ENCODE data around the gene DEDD2.

Gene DEDD2

GRCh38 chr19:42169486-42170413, 47.7 kb downstream of the DEDD2 start:
- DNase-seq = no peak

DNA sequence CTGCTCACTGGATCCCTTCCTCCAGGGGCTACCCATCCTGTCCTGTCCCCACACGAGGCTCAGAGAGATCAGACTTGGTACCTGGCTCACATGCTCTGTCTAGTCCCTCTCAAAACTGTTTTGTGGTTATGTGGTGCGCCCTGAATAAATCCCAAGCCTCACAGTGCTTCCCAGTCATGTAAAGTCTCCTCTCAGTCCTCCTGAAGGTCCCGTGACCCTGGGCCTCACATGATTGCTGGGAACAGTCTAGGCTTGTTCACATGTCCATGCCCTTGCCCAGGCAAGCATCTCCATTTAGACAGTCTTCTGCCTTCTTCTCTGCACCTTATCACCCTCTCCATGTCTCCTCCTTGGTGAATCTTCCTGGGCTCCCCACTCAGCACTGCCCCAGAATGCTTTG, 49.3 kb downstream of the DEDD2 start:
- no peak for DNase-seq

DNA sequence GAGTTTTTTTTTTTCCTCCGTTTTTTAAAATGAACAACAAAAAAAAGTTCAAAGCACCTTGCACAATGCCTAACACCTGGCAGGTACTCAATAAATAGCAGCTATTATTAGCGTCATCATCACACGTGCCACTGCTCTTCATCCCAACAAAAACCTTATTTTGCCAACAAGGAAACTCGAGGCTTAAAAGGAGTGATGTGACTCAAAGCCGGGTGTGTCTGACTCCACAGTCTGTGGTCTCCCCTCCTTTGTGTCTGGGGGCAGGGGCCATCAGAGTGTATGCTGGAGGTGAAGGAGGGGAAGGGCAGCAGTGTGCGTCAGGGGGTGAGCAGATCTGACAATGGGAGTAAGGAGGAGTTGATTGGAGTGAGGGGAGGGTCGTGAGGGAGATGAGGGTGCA, 51.2 kb downstream of the DEDD2 start:
- DNase-seq = no peak

GRCh38 chr19:42165146-42165545, 52.3 kb downstream of the DEDD2 start:
- DNase-seq = no peak

DNA sequence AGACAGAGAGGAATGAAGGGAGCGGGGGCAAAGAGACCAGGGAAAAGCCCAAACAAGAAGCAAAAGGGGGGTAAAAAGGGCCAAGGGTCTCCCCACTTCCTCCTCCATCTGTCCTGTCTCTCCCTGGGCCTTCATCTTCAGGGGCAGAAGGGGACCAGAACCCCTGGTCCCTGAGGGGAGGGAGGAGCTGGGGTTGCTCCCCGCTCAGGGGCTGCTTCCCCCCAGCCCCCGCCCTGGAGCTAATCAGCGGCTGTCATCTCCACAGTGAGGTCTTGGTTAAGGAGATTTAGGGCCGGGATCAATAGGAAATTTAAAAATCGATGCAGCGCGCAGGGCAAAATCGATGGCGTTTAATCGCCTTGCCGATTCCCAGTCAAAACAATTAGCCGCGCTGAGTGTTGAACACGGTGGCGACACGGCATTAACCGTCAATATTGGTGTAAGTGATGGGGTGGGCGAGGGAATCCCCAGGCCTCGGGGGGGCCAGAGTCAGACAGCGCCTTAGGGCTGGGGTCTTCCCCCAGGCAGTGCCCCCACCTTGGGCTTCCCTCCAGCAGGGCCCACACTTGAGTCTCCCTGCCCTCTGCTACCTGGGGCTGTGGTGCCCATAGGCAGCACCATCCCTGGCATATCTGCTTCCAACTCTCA, 55.7 kb downstream of the DEDD2 start:
- DNase-seq = no peak

DNA sequence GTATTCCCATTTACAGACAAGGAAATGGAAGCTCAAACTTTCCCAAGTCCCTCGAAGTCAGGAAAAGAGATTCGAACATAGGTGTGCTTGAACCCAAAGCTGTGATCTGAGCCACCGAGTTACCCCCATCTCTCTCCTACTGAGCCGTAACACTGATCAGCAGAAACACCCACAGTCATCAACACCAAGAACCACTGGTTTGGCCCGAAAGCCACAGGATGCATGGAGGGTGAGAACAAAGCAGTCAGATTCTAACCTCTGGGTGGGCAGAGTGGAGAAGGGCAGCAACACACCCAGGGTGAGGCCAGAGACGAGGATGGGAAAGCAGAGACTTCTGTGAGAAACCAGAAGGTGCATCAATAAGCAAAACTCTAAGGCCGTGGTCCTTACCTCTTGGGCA, 57.5 kb downstream of the DEDD2 start:
- no peak for DNase-seq

GRCh38 chr19:42158926-42159325, 58.6 kb downstream of the DEDD2 start:
- no peak for DNase-seq

DNA sequence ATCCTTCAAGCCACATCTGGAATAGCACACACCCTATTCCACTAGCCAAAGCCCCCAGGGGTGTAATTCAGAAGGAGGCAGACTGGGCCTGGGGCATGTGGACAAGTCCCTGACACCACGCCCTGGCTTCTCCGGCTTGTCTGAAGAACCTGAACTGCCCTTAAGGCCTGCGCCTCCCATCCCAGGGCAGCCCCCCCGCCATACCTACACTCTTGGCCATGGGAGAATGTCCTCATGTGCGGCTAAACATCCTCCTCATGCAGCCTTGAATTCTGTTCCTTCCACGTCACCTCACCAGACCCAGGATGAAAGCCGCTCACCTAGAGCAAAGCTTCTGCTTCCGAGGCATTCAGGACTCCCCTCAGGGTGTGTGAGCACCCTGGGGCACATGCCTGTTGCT, 60.9 kb downstream of the DEDD2 start:
- DNase-seq = no peak

DNA sequence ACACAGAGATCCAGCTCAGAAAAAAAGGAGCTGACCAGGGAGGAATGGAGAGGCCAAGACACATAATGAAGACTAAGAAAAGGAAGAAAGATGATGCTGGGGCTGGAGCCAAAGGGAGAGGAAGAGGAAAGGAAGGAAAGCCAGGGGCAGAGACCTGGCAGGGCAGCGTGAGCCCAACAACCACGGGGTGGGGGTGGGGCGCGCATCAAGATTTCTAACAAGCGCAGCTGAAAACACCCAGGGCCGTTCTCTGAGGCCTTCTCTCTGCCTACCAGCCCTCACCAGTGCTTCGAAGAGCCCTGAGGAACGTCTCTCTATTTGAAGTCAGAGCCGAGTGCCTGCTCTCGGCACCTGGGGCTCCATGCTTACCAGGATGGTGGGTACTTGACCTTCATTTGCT, 61.7 kb downstream of the DEDD2 start:
- no peak for DNase-seq

GRCh38 chr19:42154471-42155323, 62.8 kb downstream of the DEDD2 start:
- DNase-seq = no peak

DNA sequence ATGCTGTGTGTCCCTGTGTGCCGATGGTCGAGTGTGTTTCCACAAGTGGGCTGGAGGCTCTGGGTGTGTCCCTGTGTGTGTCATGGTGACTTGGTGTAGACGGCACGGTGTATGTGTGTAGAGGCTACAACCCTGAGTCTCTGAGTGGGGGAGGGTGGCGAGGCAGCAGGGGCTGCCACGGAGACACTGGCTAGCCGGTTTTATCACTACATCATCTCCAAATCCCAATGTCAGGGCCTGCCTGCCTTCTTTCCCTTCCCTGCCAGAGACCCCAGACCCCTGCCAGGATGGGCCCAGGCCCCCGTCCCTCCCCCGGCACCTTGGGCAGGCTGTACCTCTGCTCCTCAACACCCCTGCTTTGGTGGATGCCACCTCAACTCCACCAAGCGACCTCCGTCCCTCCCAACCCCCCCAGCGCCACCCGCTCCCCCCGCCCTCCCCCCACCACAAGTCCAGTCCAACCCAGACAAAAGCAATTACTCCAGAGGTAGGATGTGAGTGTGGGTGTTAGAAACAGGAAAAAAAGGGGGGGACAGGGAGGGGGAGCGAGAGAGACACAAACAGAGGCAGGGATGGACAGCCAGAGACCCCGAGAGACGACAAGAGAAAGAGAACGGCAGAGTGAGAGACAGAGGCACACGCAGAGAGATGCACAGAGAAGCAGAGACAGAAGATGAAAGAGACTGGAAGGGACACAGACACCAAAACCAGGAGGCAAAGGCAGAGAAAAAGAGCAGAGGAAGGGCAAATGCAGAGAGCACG, 63.6 kb downstream of the DEDD2 start:
- no peak for DNase-seq

- no peak for DNase-seq
Measured at GRCh38 chr19:42152910-42153671, 64.4 kb downstream of the DEDD2 start.

DNA sequence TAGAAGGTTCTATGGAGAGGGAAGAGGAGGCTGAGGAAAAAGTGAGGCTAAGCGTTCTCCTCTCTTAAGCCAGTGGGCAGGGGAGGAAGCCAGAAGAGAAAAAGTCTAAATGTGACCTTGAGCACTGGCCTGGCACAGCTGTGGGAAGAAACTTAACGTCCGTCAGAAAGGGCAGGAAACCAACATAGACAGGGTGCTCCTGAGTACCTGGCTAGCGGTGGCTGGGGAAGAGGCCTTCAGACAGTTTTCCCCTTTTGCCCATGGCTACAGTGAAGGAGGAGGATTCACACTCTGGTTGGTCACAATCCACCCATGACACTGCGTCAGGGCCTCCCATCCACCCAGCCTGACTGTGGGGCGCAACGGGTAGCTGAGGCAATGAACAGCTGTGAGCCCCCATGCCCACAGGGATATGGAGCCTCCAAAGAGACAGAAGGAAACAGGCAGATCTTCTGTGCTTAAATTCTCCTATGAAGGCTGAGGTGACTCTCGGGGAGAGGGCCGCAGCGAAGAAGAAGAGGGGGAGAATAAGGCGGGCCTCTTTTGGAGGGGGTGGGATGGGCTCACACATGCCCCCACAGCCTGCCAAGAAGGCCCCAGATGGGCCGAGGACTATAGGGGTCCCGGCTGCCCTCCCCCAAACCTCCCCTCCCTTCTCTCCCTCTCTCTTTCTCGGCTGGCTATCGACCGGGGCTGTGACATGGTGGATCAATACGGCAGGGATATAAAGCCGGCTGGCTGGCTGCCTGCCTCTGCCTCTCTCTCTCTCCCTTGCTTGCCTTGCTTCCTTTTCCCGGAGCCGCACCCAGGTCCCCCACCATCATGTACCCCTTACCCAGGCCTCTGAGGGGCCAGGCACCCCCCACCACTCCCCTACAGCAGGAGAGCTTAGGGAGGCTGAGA, 65.4 kb downstream of the DEDD2 start:
- no peak for DNase-seq

DNA sequence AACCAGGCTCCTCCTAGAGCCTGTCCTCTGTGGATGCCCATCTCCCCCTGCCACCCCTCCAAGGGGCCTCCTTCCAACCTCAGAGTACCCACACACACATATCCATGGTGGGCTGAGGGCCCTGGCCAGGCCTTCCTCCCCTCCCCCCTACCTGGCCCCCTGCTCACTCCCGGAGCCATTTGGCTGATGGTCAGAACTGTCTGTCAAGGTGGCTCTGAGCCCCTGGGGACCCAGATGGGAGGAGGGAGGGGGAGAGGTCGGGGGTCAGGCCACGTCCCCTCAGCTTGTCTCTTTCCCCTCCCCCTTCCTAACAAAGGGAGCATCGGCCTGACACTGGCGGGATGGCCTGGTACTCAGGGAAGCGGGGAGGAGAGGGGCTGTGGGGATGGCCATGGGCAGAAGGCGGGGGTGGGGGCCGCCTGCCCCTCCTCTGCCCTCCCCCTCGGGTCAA, 66.5 kb downstream of the DEDD2 start:
- DNase-seq = no peak

- no peak for DNase-seq
Measured at GRCh38 chr19:42150364-42150763, 67.1 kb downstream of the DEDD2 start.

- DNase-seq = no peak
Measured at GRCh38 chr19:42149447-42150202, 67.9 kb downstream of the DEDD2 start.

Measured in central memory CD4-positive, alpha-beta T cell (primary cell).